Measurements from ENCODE around the gene CLOCK. TPM values are rescaled to one million over a fixed set of nuclear protein-coding genes. Genes with fewer than 3 reads are reported as not detected.

The CLOCK gene
- total and polyA plus RNA-seq, 10 of the 15 experiments (the other 5 are each of a cell fraction or from before 2014, with no cell fraction given): 2.8 to 11.7 (median 10.4) TPM

Small RNA genes lying within 50 kb of the gene (small RNA-seq; reads per million reads assigned to genes)
- not detected for gene RF00019

Other genes with a start within 250 kb of the CLOCK start
- gene SRD5A3, start 200.7 kb downstream of the CLOCK start, total RNA-seq (2014; rRNA removed): 5.8 and 6.0 TPM in 2 replicates
- gene SRD5A3, start 200.7 kb downstream of the CLOCK start, total RNA-seq (2014; rRNA removed; fragmentation: Illumina TruSeq; extraction: Trizol): 4.7 and 6.4 TPM in 2 replicates
- gene SRD5A3, start 200.7 kb downstream of the CLOCK start, total RNA-seq (2021): 7.7 and 10.1 TPM in 2 replicates
- 1.6 and 2.6 TPM in 2 replicates for gene SRD5A3, start 200.7 kb downstream of the CLOCK start, polyA plus RNA-seq (2011; rRNA removed)
- gene SRD5A3, start 200.7 kb downstream of the CLOCK start, polyA plus RNA-seq (2014; fragmentation: Illumina TruSeq; extraction: Trizol): 7.4 and 7.9 TPM in 2 replicates
- 1 to 10 TPM; 1.6 to 4.5 TPM for gene SRD5A3, start 200.7 kb downstream of the CLOCK start, polyA plus RNA-seq (2014; fragmentation: Nextera tagmentation; extraction: Ambion mirVana)
- 5.6 and 6.4 TPM in 2 replicates for gene SRD5A3, start 200.7 kb downstream of the CLOCK start, polyA plus RNA-seq (2014; rRNA removed)
- gene SRD5A3, start 200.7 kb downstream of the CLOCK start, polyA plus RNA-seq (2016; fragmentation: Nextera tagmentation; extraction: Ambion mirVana): 10 to 100 TPM; 16.1 to 20.4 TPM
- gene TMEM165, start 151.0 kb downstream of the CLOCK start, total RNA-seq (2014; rRNA removed): 98.6 and 106 TPM in 2 replicates
- 72.3 TPM in 2 replicates for gene TMEM165, start 151.0 kb downstream of the CLOCK start, total RNA-seq (2014; rRNA removed; fragmentation: Illumina TruSeq; extraction: Trizol)
- 63.6 and 73.4 TPM in 2 replicates for gene TMEM165, start 151.0 kb downstream of the CLOCK start, total RNA-seq (2021)
- gene TMEM165, start 151.0 kb downstream of the CLOCK start, polyA plus RNA-seq (2011; rRNA removed): 106 and 120 TPM in 2 replicates
- gene TMEM165, start 151.0 kb downstream of the CLOCK start, polyA plus RNA-seq (2014; fragmentation: Illumina TruSeq; extraction: Trizol): 58.7 and 74.3 TPM in 2 replicates
- 10 to 100 TPM; 18.3 to 32.5 TPM for gene TMEM165, start 151.0 kb downstream of the CLOCK start, polyA plus RNA-seq (2014; fragmentation: Nextera tagmentation; extraction: Ambion mirVana)
- 85.0 and 88.8 TPM in 2 replicates for gene TMEM165, start 151.0 kb downstream of the CLOCK start, polyA plus RNA-seq (2014; rRNA removed)
- gene TMEM165, start 151.0 kb downstream of the CLOCK start, polyA plus RNA-seq (2016; fragmentation: Nextera tagmentation; extraction: Ambion mirVana): 100 to 1,000 TPM; 129 to 141 TPM
- not detected in 2 replicates for gene PDCL2, start 45.3 kb upstream of the CLOCK start, total RNA-seq (2014; rRNA removed)
- not detected in 2 replicates for gene PDCL2, start 45.3 kb upstream of the CLOCK start, total RNA-seq (2014; rRNA removed; fragmentation: Illumina TruSeq; extraction: Trizol)
- not detected in 2 replicates for gene PDCL2, start 45.3 kb upstream of the CLOCK start, total RNA-seq (2021)
- not detected in 2 replicates for gene PDCL2, start 45.3 kb upstream of the CLOCK start, polyA plus RNA-seq (2011; rRNA removed)
- not detected in 2 replicates for gene PDCL2, start 45.3 kb upstream of the CLOCK start, polyA plus RNA-seq (2014; fragmentation: Illumina TruSeq; extraction: Trizol)
- not detected for gene PDCL2, start 45.3 kb upstream of the CLOCK start, polyA plus RNA-seq (2014; fragmentation: Nextera tagmentation; extraction: Ambion mirVana)
- not detected in 2 replicates for gene PDCL2, start 45.3 kb upstream of the CLOCK start, polyA plus RNA-seq (2014; rRNA removed)
- gene PDCL2, start 45.3 kb upstream of the CLOCK start, polyA plus RNA-seq (2016; fragmentation: Nextera tagmentation; extraction: Ambion mirVana): not detected
- gene NMU, start 89.4 kb upstream of the CLOCK start, total RNA-seq (2014; rRNA removed): not detected in 2 replicates
- gene NMU, start 89.4 kb upstream of the CLOCK start, total RNA-seq (2014; rRNA removed; fragmentation: Illumina TruSeq; extraction: Trizol): not detected in 2 replicates
- 0.40 TPM in 1 of 2 replicates, not detected in the other for gene NMU, start 89.4 kb upstream of the CLOCK start, total RNA-seq (2021)
- 0.16 TPM in 1 of 2 replicates, not detected in the other for gene NMU, start 89.4 kb upstream of the CLOCK start, polyA plus RNA-seq (2011; rRNA removed)
- gene NMU, start 89.4 kb upstream of the CLOCK start, polyA plus RNA-seq (2014; fragmentation: Illumina TruSeq; extraction: Trizol): not detected in 2 replicates
- gene NMU, start 89.4 kb upstream of the CLOCK start, polyA plus RNA-seq (2014; fragmentation: Nextera tagmentation; extraction: Ambion mirVana): not detected
- not detected in 2 replicates for gene NMU, start 89.4 kb upstream of the CLOCK start, polyA plus RNA-seq (2014; rRNA removed)
- gene NMU, start 89.4 kb upstream of the CLOCK start, polyA plus RNA-seq (2016; fragmentation: Nextera tagmentation; extraction: Ambion mirVana): under 1 TPM in 1 of 2 experiments, not detected in 1; 0.33 TPM